GM19452 (cell line): ENCODE data around the gene LOC101059915.
"Not testable (repeated sequence)": the region's sequence is repeated elsewhere in the genome, so short reads cannot be mapped to it uniquely, and the experiment has no call there.

Experiments
- ATAC-seq: cut with Tn5 transposase; IDR thresholded peaks from one replicate; pipeline ENCODE4 v1.9.1; 2021; ENCODE audit not compliant: unreplicated experiment

The LOC101059915 gene

DNA sequence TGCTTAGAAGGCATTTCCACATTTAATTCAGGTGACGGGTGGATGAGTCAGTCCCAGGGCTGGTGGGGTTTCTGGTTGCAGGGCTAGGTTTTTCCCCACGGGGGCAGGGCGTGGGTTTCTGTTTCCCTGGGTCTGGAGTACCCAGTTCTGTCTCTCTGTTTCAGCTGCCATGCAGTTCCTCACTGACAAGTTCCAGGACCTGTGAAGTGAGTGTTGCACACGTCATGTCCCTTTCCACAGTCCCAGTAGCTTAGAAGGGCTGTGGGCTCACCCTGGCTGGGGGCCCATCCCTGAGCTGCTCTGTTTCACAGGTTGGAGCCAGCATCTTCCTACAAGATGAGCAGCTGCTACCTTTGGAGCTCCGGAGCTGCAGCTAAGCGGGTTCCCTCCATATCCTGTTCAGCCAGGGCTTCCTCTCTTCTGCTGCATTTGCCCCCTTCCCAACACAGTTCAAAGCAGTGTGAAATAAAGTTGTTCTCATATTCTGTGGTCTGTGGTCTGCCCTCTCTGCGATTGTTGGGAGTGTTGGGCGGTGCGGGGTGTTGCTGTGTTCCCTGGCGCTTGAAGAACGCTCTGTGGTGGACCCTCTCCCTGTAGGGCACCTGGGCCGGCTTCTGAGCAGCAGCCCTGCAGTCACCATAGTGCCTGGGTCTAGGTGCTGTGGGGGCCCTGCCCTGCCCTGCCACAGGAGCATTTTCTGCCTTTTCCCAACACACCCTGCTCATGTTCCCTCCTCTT, 3.9 kb downstream of the LOC101059915 start:
- no peak for ATAC-seq

DNA sequence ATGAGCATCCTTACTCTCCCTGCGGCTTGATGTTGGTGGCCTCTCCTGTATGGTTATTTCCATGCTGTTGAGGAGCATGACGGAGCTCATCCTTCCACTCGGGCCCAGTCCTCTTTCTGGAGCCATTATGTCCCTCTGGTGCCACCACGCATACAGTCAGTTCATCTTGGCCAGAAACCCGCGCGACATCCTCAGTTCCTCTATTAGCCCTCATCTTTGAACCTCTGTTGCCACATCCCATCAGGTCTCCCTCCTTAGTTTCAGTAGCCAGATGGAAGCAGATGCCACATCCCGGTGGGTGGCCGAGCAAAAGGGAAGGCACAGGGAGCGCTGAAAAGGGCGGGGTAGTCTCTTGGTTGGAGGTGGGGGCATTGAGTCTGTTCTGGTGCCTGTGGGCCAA, 4.6 kb downstream of the LOC101059915 start:
- ATAC-seq: no peak

DNA sequence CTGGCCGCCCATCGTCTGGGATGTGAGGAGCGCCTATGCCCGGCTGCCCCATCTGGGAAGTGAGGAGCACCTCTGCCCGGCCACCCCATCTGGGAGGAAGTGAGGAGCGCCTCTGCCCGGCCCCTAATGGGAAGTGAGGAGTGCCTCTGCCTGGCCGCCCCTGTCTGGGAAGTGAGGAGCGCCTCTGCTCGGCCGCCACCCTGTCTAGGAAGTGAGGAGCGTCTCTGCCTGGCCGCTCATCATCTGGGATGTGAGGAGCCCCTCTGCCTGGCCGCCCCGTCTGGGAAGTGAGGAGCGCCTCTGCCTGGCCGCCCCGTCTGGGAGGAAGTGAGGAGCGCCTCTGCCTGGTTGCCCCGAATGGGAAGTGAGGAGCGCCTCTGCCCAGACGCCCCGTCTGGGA, 8.3 kb downstream of the LOC101059915 start:
- ATAC-seq: not testable (repeated sequence)

DNA sequence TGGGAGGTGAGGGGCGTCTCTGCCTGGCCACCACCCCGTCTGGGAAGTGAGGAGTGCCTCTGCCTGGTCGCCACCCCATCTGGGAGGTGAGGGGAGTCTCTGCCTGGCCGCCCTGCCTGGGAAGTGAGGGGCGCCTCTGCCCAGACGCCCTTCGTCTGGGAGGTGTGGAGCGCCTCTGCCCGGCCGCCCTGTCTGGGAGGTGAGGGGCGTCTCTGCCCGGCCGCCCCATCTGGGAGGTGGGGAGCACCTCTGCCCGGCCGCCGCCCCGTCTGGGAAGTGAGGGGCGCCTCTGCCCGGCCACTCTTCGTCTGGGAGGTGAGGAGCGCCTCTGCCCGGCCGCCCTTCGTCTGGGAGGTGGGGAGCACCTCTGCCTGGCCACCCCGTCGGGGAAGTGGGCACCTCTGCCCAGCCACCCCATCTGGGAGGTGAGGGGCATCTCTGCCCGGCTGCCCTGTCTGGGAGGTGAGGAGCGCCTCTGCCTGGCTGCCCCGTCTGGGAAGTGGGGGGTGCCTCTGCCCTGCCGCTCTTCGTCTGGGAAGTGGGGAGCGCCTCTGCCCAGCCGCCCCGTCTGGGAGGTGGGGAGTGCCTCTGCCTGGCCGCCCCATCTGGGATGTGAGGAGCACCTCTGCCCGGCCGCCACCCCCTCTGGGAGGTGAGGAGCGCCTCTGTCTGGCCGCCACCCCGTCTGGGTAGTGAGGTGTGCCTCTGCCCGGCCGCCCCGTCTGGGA, 8.9 kb downstream of the LOC101059915 start:
- not testable (repeated sequence) for ATAC-seq

DNA sequence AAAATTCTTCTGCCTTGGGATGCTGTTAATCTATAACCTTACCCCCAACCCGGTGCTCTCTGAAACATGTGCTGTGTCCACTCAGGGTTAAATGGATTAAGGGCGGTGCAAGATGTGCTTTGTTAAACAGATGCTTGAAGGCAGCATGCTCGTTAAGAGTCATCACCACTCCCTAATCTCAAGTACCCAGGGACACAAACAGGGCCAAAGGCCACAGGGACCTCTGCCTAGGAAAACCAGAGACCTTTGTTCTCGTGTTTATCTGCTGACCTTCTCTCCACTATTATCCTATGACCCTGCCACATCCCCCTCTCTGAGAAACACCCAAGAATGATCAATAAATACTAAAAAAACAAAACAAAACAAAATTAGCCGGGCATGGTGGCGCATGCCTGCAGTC, 9.8 kb downstream of the LOC101059915 start:
- ATAC-seq: not testable (repeated sequence)

DNA sequence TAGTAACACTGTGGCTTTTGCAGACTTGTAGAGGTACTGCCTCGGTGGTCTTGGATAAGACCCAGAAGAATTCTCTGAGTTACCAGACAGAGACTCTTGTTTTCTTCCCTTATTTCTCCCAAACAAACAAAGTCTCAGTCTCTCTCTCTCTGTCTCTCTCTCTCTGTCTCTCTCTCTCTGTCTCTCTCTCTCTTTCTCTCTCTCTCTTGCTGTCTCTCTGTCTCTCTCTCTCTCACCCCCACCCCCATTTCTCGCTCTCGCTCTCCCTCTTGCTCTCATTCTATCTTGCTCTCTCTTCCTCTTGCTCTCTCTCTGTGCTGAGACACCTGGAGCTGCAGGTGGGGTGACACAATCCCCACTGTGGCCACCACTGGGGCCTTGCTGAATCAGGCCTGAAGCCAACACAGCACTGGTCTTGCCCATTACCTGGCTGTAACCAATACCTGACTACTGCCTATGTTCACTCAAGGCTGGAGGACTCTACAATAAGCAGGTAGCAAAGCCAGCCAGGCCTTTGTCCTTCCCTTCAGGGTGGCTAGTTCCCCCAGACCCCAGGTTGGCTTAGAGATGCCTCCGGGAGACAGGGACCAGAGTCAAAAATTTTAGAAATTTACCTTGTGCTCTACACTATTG, 12.3 kb downstream of the LOC101059915 start:
- ATAC-seq: no peak

DNA sequence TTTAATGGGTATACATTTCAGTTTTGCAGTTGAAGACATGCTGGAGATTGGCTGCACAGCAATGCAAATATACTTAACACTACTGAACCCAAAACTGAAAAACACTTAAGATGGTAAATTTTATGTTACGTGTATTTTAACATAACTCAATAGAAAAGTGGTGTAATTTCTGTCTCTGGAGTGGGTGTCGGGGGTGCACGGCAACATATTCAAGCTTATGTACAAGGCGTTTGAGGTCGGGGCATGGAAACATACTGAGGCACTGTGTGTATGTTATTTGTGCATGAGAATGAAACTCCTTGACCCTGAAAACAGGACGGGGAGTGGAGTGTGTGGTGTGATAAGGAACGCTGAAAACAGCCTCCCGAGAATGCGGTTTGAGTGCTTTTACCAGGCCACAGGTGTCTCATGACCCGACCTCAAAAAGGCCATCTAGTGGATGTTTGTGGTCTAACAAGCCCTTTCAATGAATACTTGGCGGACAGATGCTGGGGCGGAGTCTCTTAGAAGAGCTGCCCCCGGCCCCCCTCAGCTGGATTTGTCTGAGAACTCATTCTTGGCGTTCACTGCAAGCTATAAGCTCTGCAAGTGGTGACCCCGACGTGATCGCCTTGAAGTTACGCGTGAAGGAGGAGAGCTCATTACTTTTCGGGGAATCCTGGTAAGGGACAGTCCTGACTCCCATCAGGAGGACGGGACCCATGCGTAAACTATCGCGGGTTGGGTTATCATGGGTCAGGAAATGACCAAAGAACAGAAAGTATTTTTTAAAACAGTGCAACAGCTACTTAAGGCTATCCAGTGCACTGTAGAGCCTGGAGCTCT, 29.5 kb downstream of the LOC101059915 start:
- not testable (repeated sequence) for ATAC-seq

DNA sequence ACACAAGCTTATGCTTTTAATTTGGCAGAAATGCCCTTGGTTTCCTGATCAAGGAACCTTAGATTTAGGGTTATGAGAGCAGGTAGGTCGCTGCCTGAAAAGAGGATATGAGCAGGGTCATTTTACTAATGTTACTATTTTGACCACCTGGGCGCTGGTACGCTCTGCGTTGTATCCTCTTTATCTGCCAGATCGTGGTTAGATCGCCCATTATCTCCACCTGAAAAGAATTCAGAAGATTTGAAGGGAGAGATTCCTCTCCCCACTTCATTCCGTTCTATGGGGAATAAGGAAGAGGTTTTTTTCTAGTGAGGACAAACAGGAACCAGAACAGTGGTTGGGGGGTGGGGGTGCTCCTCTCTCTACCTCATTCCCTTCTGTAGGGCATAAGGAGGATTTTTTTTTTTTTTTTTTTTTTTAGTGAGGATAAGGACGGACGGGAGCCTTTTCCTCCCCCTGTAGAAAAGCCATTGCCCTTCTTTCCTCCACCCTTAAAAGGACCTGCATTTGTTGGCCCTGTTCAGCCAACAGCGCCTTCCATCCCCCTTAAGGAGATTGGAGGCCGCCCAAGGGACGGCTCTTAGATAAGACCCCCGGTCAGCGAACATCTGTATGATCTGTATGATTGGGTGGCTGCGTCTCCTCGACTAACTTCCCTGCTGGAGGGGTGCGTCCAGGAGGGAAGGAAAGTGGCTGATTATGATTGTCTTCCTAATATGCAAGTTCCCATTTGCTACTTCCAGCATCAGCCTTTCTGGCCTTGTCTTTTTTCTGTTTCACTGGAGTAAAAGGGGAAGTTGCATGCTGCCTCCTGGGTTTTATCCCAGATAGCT, 30.3 kb downstream of the LOC101059915 start:
- not testable (repeated sequence) for ATAC-seq

DNA sequence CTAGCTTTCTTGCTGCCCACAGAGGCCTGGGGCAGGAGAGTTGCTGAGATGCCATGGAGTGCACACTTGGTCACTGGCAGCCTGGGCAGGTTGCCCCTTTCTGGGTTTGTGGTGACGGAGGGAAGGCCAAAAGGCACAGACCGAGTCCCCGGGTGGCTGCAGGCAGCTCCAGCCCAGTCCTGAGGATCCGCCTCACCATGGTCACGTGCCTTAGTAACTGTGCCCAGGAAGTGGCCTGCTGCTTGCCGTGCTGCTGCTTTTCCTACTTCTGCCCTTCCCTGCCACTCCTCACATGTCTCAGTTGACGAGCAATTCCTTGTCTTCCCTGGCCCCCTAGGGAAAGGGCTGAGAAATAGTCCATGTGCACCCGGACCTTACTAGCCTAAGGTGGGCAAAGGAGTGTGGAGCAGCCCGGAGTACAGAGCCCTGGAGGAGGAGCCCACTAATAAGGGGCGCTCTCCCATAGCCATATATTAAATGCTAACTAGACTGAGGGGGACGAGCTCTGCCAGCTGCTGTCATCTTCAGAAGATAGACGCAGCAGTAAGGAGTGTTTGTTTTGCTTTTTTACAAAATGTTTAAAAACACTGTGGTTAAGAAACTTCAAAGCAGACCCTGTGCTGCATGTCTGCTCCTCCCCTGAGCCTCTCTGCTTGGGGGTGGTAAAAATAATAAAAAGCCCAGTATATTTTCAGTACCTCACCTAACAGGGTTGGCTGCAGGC, 31.1 kb downstream of the LOC101059915 start:
- ATAC-seq: not testable (repeated sequence)

DNA sequence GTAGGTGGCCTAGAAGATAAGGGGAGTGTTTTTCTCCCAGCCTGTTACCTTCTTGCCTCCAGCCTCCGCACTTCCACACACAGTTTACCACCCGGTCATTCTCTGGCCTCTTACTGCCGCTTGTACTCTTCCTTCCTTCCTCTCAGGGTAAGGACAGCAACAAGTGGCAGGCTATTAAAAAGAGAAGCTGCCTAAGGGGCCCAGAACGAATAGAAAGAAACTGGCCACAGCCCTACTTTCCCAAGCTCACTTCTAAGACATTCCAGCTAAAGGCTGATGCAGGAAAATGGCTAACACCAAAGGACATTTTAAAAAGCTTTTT, 31.6 kb downstream of the LOC101059915 start:
- ATAC-seq: not testable (repeated sequence)

DNA sequence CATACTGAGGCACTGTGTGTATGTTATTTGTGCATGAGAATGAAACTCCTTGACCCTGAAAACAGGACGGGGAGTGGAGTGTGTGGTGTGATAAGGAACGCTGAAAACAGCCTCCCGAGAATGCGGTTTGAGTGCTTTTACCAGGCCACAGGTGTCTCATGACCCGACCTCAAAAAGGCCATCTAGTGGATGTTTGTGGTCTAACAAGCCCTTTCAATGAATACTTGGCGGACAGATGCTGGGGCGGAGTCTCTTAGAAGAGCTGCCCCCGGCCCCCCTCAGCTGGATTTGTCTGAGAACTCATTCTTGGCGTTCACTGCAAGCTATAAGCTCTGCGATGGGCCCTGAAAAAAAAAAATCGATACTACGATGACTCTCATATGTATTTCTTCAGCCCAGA, 35.5 kb downstream of the LOC101059915 start:
- not testable (repeated sequence) for ATAC-seq

DNA sequence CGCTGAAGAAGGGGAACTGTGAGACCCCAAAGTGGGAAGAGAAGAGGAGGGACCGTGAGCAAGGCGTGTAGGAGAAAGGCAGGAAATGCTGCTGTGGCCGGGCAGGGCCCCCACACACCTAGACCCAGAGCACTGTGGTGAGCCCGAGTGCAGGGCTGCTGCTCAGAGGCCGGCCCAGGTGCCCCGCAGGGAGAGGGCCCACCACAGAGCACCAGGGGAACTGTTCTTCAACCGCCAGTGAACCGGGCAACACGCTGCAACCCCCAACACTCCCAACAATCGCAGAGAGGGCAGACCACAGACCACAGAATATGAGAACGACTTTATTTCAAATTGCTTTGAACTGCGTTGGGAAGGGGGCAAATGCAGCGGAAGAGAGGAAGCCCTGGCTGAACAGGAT, 46.7 kb downstream of the LOC101059915 start:
- ATAC-seq: not testable (repeated sequence)

DNA sequence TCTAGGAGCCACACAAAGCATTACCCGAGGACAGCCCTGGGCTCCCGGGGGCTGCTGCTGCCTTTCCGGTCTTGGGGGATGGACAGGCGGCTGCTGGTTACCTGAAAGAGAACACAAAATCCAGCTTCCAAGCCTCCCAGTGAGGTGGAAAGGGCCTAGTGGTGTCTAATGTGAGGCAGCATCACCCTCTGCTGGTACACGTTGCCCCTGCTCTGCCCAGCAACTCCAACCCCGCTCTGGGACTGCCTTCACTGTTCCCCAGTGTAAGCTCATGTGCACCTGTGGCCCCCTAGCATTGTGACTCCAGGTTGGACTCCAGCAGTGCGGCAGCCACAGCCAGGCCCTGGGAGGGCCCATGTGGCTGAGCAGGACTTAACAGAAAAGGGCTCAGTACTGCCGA, 48.2 kb downstream of the LOC101059915 start:
- ATAC-seq: not testable (repeated sequence)

DNA sequence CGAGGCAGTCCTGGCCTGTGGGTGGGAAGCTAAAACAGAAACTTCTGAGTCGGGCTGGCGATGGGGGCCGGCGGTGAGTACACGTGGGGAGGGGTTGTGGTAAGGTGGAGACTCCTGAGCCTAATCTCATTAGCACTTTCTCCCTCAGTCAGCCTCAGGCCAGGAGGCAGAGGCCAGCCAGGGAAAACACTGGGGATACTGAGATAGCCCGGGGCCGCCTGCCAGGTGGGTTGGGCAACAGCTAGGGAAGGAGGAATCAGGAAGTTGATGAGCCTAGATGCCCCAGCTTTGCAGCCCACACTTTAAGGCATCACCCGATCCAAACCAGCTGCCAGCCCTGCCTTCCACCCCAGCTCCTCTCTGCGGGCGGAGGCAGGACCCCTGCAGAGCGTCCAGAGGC, 49.0 kb downstream of the LOC101059915 start:
- not testable (repeated sequence) for ATAC-seq

DNA sequence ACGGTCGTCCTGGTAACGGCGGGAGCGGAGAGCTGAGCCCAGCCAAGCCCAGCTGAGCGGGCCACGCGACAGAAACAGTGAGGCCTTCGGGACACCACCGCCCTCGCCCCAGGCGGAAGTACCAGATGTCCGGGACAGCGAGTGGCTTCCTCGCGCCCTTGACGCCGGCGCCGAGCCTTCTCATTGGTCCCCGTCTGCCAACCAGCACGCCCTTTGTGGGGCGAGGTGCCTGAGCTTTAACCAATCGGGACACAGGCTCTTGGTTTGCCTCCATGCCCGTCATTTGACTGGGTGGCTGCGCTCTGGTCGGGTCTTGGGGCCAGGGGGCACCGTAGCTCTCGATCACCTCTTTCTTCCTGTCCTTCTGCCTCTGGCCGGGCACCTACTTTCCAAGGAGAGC, 50.8 kb downstream of the LOC101059915 start, which contains the start of gene CXorf49:
Gene CXorf49, minus strand, starts transcription at position 101 of the 400 bp plus-strand sequence. CDS start 134 bp downstream, outside the sequence.
- not testable (repeated sequence) for ATAC-seq

DNA sequence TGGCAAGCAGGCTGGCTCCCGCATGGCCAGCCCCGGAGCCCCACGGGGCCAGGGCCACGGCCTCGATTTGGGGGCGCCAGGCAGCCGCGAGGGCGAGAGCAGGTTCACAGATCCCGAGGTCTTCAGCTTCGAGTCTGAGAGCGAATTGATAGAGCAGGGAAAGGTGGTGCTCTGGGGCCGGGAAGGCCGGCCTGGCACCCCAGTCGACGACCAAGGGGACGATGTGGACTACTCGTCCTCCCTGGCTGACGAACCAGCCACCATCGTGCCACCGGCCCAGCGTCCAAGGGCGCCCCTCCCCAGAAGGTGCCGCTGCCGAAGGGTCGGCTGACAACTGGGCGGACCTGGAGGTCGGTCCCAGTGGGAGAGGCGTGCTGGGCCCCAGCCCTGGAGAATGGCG, 51.8 kb downstream of the LOC101059915 start:
- not testable (repeated sequence) for ATAC-seq

DNA sequence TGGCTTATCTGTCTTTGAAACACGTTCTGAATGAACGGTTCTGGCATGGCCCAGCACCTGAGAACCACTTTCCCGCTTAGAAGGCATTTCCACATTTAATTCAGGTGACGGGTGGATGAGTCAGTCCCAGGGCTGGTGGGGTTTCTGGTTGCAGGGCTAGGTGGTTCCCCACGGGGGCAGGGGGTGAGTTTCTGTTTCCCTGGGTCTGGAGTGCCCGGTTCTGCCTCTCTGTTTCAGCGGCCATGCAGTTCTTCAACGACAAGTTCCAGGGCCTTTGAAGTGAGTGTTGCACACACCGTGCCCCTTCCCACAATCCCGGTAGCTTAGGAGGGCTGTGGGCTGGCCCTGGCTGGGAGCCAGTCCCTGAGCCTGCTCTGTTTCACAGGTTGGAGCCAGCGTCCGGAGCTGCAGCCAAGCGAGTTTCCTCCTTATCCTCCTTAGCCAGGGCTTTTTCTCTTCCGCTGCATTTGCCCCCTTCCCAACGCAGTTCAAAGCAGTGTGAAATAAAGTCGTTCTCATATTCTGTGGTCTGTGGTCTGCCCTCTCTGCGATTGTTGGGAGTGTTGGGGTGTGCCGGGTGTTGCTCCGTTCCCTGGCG, 53.0 kb downstream of the LOC101059915 start:
- not testable (repeated sequence) for ATAC-seq
